HepG2 (cell line): ENCODE measurements around the gene PLCB2. TPM values are rescaled to one million over a fixed set of nuclear protein-coding genes. Genes with fewer than 3 reads are reported as not detected.

Experiments used
- ATAC-seq: fragments of 200-7000 bp; cut with Tn5 transposase; 3 replicates; pipeline ENCODE4 v1.9.1; 2020; ENCODE audit warnings: mild to moderate bottlenecking, moderate library complexity
- BruUV-seq: library from RNA; stranded (reverse); fragments of 400-500 nt; replicated peaks from 2 replicates; lab custom pipeline; 2021; lab: Mats Ljungman, UMichigan
- CTCF ChIA-PET: fragments of 300-600 bp; formaldehyde crosslinking; extraction: SDS; loops from one replicate; lab custom pipeline; 2021; ENCODE audit warnings: low total read pairs, inconsistent platforms, low intra/inter-chr PET ratio; lab: Yijun Ruan, JAX
- POLR2A ChIA-PET: fragments of 350-600 bp; sonication (Branson Sonifier 250); formaldehyde crosslinking; loops from one replicate; lab custom pipeline; 2020; ENCODE audit warnings: antibody characterized with exemption, inconsistent platforms; lab: Yijun Ruan, JAX
- DNase-seq: peaks from one replicate; pipeline ENCODE4 v3.0.0-alpha.2; 2015; ENCODE audit warnings: low spot score
- FAIRE-seq: peaks from 3 replicates; lab custom pipeline; 2011; peaks lifted over from hg19 to GRCh38; lab: Jason Lieb, UNC
- H2AFZ ChIP-seq: one replicate; pipeline ENCODE4 v1.6.1; 2011; ENCODE audit warnings: low read length, inconsistent platforms
- H3K27ac ChIP-seq: fragments of 300-600 bp; 3 replicates; pipeline ENCODE4 v1.8.0; 2011; ENCODE audit warnings: mixed run types, mild to moderate bottlenecking, mixed read lengths, low read length, inconsistent platforms; ENCODE audit not compliant: insufficient read depth; ENCODE audit errors: extremely low read length
- H3K27me3 ChIP-seq, 2 experiments: fragments of 200-600 bp in 1 of 2; 2 replicates in 1 of 2; 3 replicates in 1 of 2; pipeline versions ENCODE4 v1.6.0 to v1.8.0; 2011; ENCODE audit warnings: low read length in 2 of 2, mild to moderate bottlenecking in 2 of 2, moderate library complexity in 2 of 2, inconsistent platforms in 1 of 2; ENCODE audit not compliant: insufficient read depth in 2 of 2, control insufficient read depth in 1 of 2
- H3K36me3 ChIP-seq, 2 experiments: fragments of 200-600 bp in 1 of 2; replicated peaks in 1 of 2; 2 replicates in 1 of 2; 3 replicates in 1 of 2; pipeline versions ENCODE4 v1.5.1 to v1.8.0; 2011; ENCODE audit warnings: low read length in 2 of 2, inconsistent platforms in 1 of 2; ENCODE audit not compliant: insufficient read depth in 2 of 2, control insufficient read depth in 1 of 2
- H3K4me1 ChIP-seq: 2 replicates; pipeline ENCODE4 v1.5.1; 2012; ENCODE audit warnings: low read length, inconsistent platforms; ENCODE audit not compliant: insufficient read depth
- H3K4me2 ChIP-seq: 2 replicates; pipeline ENCODE4 v1.6.0; 2011; ENCODE audit warnings: low read depth, low read length, inconsistent platforms
- H3K4me3 ChIP-seq, 3 experiments: fragments of 200-600 bp in 1 of 3; sonication (generic), shearing (Covaris generic) in 1 of 3; replicated peaks in 1 of 3; 2 replicates each; pipeline ENCODE4 v1.5.1; 2011 to 2016; ENCODE audit warnings: low read length in 3 of 3, inconsistent platforms in 2 of 3, low read depth in 2 of 3, mild to moderate bottlenecking in 2 of 3, control low read depth in 1 of 3, mixed read lengths in 1 of 3; ENCODE audit not compliant: insufficient read depth in 1 of 3
- H3K79me2 ChIP-seq: one replicate; pipeline ENCODE4 v1.6.1; 2011; ENCODE audit warnings: low read length, inconsistent platforms; ENCODE audit not compliant: insufficient read depth
- H3K9ac ChIP-seq: 2 replicates; pipeline ENCODE4 v1.6.0; 2011; ENCODE audit warnings: mild to moderate bottlenecking, low read depth, low read length, inconsistent platforms; ENCODE audit not compliant: insufficient read depth
- H3K9me3 ChIP-seq: 2 replicates; pipeline ENCODE4 v1.5.1; 2012; ENCODE audit warnings: mild to moderate bottlenecking, low read length
- H4K20me1 ChIP-seq: 2 replicates; pipeline ENCODE4 v1.6.0; 2011; ENCODE audit warnings: inconsistent platforms, mild to moderate bottlenecking, low read length, moderate library complexity; ENCODE audit not compliant: insufficient read depth
- CTCF ChIP-seq: sonication (generic); formaldehyde crosslinking; IDR thresholded peaks from 2 replicates; pipeline ENCODE4 v1.5.0; 2020; ENCODE audit warnings: mild to moderate bottlenecking, missing genetic modification reagents, moderate library complexity
- ETV6 ChIP-seq: sonication (generic); formaldehyde crosslinking; conservative IDR thresholded peaks from 2 replicates; pipeline ENCODE4 v1.4.0; 2020; ENCODE audit warnings: missing genetic modification reagents
- HMGXB4 ChIP-seq, 2 experiments: sonication (generic) in 1 of 2; formaldehyde crosslinking in 1 of 2; IDR thresholded peaks; 2 replicates each; pipeline versions ENCODE4 v1.4.0 to v1.6.1; 2018 to 2020; ENCODE audit warnings: missing genetic modification reagents in 2 of 2, borderline replicate concordance in 1 of 2, low read depth in 1 of 2, mild to moderate bottlenecking in 1 of 2, missing biosample characterization in 1 of 2
- HNRNPL ChIP-seq: fragments of 200-400 bp; formaldehyde crosslinking; IDR thresholded peaks from 2 replicates; pipeline ENCODE4 v1.6.1; 2017; ENCODE audit warnings: mild to moderate bottlenecking, low read depth, low read length
- MED8 ChIP-seq: sonication (generic); formaldehyde crosslinking; IDR thresholded peaks from 2 replicates; pipeline ENCODE4 v1.8.1; 2023; ENCODE audit warnings: mild to moderate bottlenecking, missing genetic modification reagents; ENCODE audit not compliant: insufficient replicate concordance
- ZNF562 ChIP-seq: sonication (generic); formaldehyde crosslinking; IDR thresholded peaks from 2 replicates; pipeline ENCODE4 v1.8.0; 2022; ENCODE audit warnings: missing genetic modification reagents, borderline replicate concordance
- WGBS: methylation state at CpG from one replicate; pipeline ENCODE4 v1.1.6; 2017; ENCODE audit warnings: low lambda C conversion rate; 5-methylcytosine and 5-hydroxymethylcytosine counted together
- in situ Hi-C: cut with HindIII; loops from 2 replicates; pipeline ENCODE4 v1.10.0; 2017; ENCODE audit warnings: low pct_unique_long_range_greater_than_20kb; ENCODE audit not compliant: extremely low pct_ligation_motif_present
- intact Hi-C: fragments of 100-400 bp; cut with micrococcal nuclease; formaldehyde crosslinking; loops from one replicate; pipeline ENCODE4 v1.10.0; 2022; ENCODE audit not compliant: unreplicated experiment
- polyA plus RNA-seq, 8 experiments: library from polyadenylated mRNA; depleted of rRNA in 3 of 8; stranded (reverse) in 7 of 8; unstranded in 1 of 8; fragments of >200 nt; fragmentation: Illumina TruSeq in 4 of 8; extraction: Trizol in 4 of 8; gene quantifications; 2 replicates each; pipeline versions ENCODE4 v1.2.1 to v1.2.3, GENCODE V29; 2011 to 2016; ENCODE audit warnings: low read depth in 4 of 8, missing spikeins in 1 of 8, mixed read lengths in 1 of 8; ENCODE audit not compliant: insufficient read depth in 1 of 8
- total RNA-seq, 5 experiments: library from RNA; depleted of rRNA; stranded (reverse); fragments of >200 nt; fragmentation: Illumina TruSeq; extraction: Trizol; gene quantifications; 2 replicates each; pipeline ENCODE4 v1.2.3, GENCODE V29; 2016; ENCODE audit warnings: low read depth in 1 of 5

PLCB2 gene
- total and polyA plus RNA-seq, 2 of the 13 experiments (the other 11 are each of a cell fraction or from before 2014, with no cell fraction given), result 0.11 TPM; not detected in 1

GRCh38 chr15:40273428-40273827, 34.3 kb downstream of the PLCB2 start:
- TF ChIP-seq CTCF (peak; percentile 12; the same call in 1 of the 2 replicates), MED8 (CRISPR knock-in tag) (no peak)
- Histone ChIP-seq H3K4me2 (peak overlapping the region; percentile 68), H3K9ac (no peak overlapping the region), H3K27ac (no peak overlapping the region), H2AFZ (no peak overlapping the region), H4K20me1 (no peaks in the 10 kb centered on the region), H3K36me3 (no peaks in the 10 kb centered on the region), H3K79me2 (no peaks in the 10 kb centered on the region), H3K27me3 (peaks cover 1 to 31% of the 10 kb centered on the region in 2 experiments; a peak in 3 of 5 replicates), H3K4me1 (peaks cover 40% of the 10 kb centered on the region), H3K4me3 (peak overlapping the region in 1 of 3 experiments; percentile 22; a peak in 1 of 6 replicates), H3K9me3 (no peaks in the 10 kb centered on the region)
- ChIA-PET CTCF (interaction anchor here (2.7 to 6.3 kb wide), 2 partner anchors 56 to 228 kb away, joined by 19 to 266 read pairs; no protein-coding TSS in a partner anchor), POLR2A (interaction anchor here (1.1 kb wide), 2 partner anchors 33 to 56 kb away, joined by 3 to 4 read pairs; no protein-coding TSS in a partner anchor)
- 11% methylated on average over 8 of the region's 9 CpGs for WGBS
- no TSS peak for BruUV-seq
- intact Hi-C loops (loop anchor here (10.0 kb wide), 1 partner anchor 169 kb away; the partner anchor contains the start of gene BMF), in situ Hi-C loops (loop anchor here (5.0 kb wide), 2 partner anchors 56 to 226 kb away; no protein-coding TSS in a partner anchor)
- ATAC-seq, result peak; percentile 32
- DNase-seq, result no peak
- no peak for FAIRE-seq

GRCh38 chr15:40272485-40273056, 35.2 kb downstream of the PLCB2 start:
- H3K9me3 ChIP-seq, result no peaks in the 10 kb centered on the region
- 56% methylated on average over 10 of the region's 20 CpGs for whole genome bisulfite sequencing
- H2AFZ ChIP-seq, result no peak overlapping the region
- in situ Hi-C loops, result loop anchor here (5.0 kb wide), 2 partner anchors 55 to 225 kb away; no protein-coding TSS in a partner anchor
- DNase-seq (peak; percentile 27), ATAC-seq (peak; percentile 70), FAIRE-seq (no peak)
- peak overlapping the region in 1 of 3 experiments; percentile 56; a peak in 1 of 6 replicates for H3K4me3 ChIP-seq
- peak overlapping the region; percentile 68 for H3K4me2 ChIP-seq
- H4K20me1 ChIP-seq, result no peaks in the 10 kb centered on the region
- H3K36me3 ChIP-seq, result no peaks in the 10 kb centered on the region
- POLR2A ChIA-PET, result interaction anchor here (1.1 to 1.6 kb wide), 2 partner anchors 32 to 55 kb away, joined by 3 to 5 read pairs; no protein-coding TSS in a partner anchor
- H3K9ac ChIP-seq, result no peak overlapping the region
- peaks cover 40% of the 10 kb centered on the region for H3K4me1 ChIP-seq
- intact Hi-C loops, result loop anchor here (10.0 kb wide), 1 partner anchor 168 kb away; the partner anchor contains the start of gene BMF
- BruUV-seq, result no TSS peak
- no peaks in the 10 kb centered on the region for H3K79me2 ChIP-seq
- no peak overlapping the region for H3K27ac ChIP-seq
- CTCF ChIA-PET, result interaction anchor here (6.3 kb wide), 1 partner anchor 55 kb away, joined by 266 read pairs; no protein-coding TSS in a partner anchor
- peaks cover 4 to 34% of the 10 kb centered on the region in 2 experiments; a peak in 4 of 5 replicates for H3K27me3 ChIP-seq
- TF ChIP-seq HNRNPL (peak; percentile 95), ETV6 (CRISPR knock-in tag) (no peak), HMGXB4 (CRISPR knock-in tag; IDR thresholded peaks at IDR 0.05; ENCODE audit: borderline replicate concordance in 1 of 2, low read depth in 1 of 2) (no peak), ZNF562 (CRISPR knock-in tag) (no peak)
